ENCODE measurements around the gene MSRB3.

DNA sequence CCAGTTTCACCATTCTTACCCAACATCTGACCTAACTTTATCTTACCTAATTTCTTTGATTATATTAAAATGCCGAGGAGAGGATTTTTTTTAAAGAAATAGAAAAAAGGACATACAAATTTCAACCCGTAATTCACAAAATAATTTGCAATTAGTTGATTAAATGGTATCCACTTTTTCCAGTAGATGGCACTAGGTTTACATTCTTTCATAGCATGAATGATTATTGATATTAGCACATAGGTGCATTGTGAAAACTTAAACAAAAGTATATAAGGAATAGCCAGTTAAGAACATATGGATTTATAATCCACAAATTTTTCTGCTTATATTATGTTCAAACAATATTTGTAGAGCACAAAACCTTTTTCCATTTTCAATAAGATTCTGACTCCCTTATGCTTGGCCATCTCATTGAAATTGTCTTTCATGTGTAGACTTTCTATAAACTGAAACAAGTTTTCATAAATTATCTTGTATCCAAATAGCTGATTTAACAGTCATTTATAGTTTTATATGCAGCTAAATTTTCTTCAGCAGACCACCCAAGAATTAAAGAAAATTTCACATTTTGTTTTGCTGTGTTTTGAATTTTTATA lies 35.3 kb downstream of the MSRB3 start:
- TF ChIP-seq JUND (IDR thresholded peaks at IDR 0.05; ENCODE audit: low read depth, low read length), result no peak
- TF ChIP-seq, protein P1, sequence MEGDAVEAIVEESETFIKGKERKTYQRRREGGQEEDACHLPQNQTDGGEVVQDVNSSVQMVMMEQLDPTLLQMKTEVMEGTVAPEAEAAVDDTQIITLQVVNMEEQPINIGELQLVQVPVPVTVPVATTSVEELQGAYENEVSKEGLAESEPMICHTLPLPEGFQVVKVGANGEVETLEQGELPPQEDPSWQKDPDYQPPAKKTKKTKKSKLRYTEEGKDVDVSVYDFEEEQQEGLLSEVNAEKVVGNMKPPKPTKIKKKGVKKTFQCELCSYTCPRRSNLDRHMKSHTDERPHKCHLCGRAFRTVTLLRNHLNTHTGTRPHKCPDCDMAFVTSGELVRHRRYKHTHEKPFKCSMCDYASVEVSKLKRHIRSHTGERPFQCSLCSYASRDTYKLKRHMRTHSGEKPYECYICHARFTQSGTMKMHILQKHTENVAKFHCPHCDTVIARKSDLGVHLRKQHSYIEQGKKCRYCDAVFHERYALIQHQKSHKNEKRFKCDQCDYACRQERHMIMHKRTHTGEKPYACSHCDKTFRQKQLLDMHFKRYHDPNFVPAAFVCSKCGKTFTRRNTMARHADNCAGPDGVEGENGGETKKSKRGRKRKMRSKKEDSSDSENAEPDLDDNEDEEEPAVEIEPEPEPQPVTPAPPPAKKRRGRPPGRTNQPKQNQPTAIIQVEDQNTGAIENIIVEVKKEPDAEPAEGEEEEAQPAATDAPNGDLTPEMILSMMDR (IDR thresholded peaks at IDR 0.05 in 2 of 3, conservative IDR thresholded peaks at IDR 0.05 in 1 of 3; ENCODE audit: control insufficient read depth in 2 of 3, extremely low read depth in 1 of 3, insufficient read depth in 1 of 3, low read depth in 3 of 3, low read length in 3 of 3), result peak in 2 of 3 experiments; percentile 20 to 32; a peak in 3 of 6 replicates
- no peak for TF ChIP-seq POLR2AphosphoS5 (IDR thresholded peaks at IDR 0.05; ENCODE audit: low read length)
- no peak for TF ChIP-seq SP1 (IDR thresholded peaks at IDR 0.05; ENCODE audit: low read depth, low read length)
- TF ChIP-seq POLR2A (IDR thresholded peaks at IDR 0.05; ENCODE audit: low read depth, low read length), result no peak
- TF ChIP-seq SREBF2 (IDR thresholded peaks at IDR 0.05; ENCODE audit: low read length), result no peak
- no peak for TF ChIP-seq ASH2L (IDR thresholded peaks at IDR 0.05; ENCODE audit: borderline replicate concordance, low read depth)
- TF ChIP-seq EZH2 (IDR thresholded peaks at IDR 0.05; ENCODE audit: borderline replicate concordance, control insufficient read depth, low read depth, low read length), result no peak
- TF ChIP-seq RBBP5 (conservative IDR thresholded peaks at IDR 0.05), result no peak
- no peak for TF ChIP-seq MXI1 (IDR thresholded peaks at IDR 0.05; ENCODE audit: low read depth, low read length)
- TF ChIP-seq CEBPB (IDR thresholded peaks at IDR 0.05; ENCODE audit: borderline replicate concordance in 1 of 2, low read depth in 2 of 2, low read length in 2 of 2), result no peak
- no peak for TF ChIP-seq IKZF1 (conservative IDR thresholded peaks at IDR 0.05)

All from GM12878 (cell line).